Middle frontal gyrus (tissue), 1 donor: ENCODE results near the gene ASTL.
"Not testable (repeated sequence)": the region's sequence is repeated elsewhere in the genome, so short reads cannot be mapped to it uniquely, and the experiment has no call there.

Experiments used
- DNase-seq: peaks from one replicate; pipeline ENCODE4 v3.0.0-alpha.2; 2015; ENCODE audit warnings: low spot score; ENCODE audit errors: extremely low spot score

ASTL gene

DNA sequence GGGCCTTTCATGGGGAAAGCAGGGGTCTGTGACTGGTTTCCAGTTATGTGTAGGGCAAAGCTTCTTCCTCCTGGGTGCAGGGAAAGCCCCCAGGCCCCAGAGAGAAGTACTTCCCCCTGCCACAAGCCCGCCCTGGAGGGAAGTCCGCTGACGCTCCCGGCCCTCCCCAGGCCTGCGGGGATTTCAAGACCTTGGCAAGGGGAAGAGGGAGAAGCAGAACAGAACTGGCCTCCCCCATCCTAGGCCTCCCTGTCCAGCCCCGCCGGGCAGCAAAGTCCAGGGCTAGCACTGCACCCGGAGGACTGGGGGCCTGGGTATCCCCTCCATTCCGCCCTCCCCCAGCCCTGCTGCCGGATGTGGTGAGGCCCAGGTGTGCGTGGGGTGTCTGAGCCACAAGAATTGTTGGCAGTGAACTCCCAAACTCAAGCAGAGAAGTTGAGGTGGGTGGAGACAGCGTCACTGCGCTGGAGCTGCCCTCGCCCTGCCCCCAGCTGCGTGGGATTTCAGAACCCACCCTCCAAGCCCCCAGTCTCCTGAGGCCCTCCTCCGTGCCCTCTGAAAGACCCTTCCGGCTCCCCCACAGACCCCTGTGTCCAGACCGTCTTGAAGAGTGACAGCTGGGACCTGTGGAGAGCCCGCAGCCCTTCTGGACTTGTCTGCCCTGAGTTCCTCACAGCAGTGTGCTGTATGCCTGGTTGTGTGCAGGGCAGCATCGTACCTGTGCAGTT lies 8.0 kb upstream of the ASTL start:
- no peak for DNase-seq

DNA sequence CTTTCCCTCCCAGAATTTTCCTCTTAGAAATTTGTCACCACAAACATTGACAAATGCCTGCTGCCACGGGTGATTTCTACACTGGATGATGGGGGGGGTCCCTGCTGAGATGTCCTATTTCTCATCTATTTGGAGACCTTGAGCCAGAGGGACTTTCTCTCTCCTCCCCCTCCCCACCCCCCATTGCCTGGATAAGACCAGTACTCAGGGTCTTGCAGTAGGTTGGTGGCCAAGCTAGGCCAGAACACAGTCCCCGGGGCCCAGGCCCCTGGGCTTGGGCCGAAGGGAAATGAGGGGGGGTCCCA lies 7.5 kb upstream of the ASTL start:
- no peak for DNase-seq

DNA sequence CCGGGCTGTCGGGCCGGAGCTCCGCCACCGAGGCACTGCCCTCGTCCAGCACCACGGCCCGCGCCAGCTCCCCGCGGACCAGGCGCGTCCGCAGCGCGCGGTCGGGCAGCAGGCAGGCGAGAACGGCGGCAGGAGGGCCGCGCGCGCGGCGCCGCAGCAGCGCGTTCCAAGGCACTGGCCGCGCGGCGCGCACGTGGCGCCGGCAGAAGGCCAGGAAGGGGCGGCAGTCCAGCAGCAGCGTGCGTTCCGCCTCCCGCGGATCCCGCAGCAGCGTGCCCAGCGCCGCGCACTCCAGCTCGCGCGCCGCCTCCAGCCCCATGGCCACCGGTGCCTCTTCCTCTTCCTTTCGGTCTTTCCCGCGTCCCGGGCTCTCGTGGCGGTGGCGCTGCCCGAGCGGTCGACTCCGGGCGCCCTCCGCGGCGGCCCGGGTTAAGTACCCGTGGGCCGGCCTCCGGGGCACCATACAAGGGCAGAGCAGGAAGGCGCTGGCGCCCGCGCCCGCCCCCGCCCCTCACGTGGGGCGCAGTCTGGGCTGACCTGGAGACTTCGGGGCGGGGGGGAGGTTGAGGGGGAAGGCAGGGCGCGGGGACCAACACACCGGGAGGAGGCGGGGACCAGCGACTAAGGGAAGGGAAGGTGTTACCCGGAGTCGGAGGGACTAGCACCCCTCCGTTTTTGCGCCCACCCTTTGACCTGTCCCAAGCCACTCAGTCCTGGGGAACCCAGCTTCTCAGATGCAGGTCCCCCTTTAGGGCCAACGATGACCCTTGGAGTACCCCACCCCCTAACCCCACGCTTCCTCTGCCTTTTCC lies 6.9 kb upstream of the ASTL start, which contains the start of gene DUSP2:
TSS of gene DUSP2 (minus strand) at position 405 of the 812 bp plus-strand sequence. CDS start at position 319, 86 bp downstream.
- peak; percentile 15 for DNase-seq

DNA sequence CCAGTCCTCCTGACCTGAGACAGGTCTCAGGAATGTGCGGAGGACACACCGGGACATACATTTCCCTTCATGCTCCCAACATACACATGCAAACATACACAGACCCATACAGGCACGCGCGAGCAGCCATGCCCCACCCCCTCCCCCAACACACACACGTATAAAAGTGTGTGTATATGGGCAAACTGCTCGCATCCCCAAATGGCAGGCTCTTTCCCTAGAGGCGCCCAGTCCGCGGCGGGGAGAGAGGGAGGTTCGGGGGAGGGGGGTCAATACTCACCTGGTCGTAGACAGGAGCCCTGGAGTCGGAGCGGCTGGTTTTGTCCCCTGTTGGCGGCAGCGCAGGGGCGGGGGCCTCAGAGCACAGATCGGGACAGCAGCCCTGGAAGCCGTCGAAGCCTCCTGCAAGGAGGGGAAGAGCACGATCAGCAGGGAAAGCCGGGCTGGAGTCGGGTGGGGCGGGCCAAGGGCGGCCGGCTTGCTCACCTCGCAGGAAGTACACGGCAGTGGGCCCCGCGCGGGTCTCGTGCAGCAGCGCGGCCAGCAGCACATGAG lies 6.3 kb upstream of the ASTL start:
- DNase-seq, result no peak

DNA sequence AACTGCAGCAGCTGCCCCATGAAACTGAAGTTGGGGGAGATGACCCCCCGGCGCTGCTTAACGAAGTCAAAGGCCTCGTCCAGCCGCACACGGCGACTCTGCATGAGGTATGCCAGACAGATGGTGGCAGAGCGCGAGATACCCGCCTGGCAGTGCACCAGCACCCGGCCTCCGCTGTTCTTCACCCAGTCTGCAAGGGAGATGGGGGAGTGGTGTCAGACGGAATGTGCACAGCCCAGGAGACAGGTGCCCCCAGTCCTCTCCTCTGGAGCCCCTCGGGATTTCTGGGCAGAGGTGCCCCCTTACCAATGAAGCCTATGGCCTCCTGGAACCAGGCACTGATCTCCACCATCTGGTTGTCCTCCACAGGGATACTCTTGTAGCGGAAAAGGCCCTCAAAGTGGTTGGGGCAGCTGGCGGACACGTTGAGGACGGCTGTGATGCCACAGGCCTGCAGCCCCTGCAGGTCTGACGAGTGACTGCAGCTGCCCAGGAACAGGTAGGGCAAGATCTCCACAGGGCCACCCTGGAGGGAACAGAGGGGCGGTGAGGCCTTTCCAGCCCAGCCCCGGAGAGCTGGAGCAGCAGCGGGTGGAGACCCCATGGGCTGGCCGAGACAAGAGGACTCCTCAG lies 5.7 kb upstream of the ASTL start:
- no peak for DNase-seq

- no peak for DNase-seq
These were observed 5.0 kb upstream of the ASTL start for GRCh38 chr2:96143231-96143847.

GRCh38 chr2:96142217-96143113 lies 4.2 kb upstream of the ASTL start:
- no peak for DNase-seq

DNA sequence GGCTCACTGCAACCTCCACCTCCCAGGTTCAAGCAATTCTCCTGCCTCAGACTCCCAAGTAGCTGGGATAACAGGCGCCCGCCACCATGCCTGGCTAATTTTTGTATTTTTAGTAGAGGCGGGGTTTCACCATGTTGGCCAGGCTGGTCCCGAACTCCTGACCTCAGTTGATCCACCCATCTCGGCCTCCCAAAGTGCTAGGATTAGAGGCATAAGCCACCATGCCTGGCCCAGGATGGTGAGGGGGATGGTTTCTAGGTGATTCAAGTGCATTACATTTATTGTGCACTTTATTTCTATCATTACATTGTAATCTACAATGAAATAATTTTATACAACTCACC lies 3.3 kb upstream of the ASTL start:
- DNase-seq, result not testable (repeated sequence)

DNA sequence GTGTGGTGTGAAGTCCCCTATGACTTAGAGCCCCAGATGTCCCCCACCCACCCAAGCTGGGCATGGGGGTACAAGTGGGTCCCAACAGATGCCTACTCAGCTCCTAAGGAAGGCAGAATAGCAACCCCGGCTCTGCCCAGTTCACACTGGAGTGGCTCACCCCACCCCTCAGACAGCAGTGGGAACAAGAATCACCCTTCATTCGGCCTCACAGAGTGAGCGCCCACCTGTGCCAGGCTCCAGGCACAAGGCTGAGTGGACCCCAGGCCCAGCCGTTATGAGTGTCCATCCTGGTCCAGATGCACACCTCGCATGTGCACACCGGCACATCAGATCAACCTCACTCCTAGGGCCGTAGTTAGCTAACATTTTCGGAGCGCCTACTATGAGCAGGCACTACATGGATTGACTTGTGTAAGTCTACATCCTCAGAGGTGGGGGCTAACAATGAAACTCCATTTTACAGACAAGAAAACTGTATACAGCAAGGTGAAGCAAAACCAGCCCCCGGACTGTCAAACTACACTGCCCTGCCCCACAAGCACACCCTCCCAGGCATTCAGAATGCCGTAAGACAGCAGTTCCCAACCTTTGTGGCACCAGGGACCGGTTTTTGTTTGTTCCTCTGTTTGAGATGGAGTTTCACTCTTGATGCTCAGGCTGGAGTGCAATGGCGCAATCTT lies 2.8 kb upstream of the ASTL start:
- DNase-seq, result no peak

DNA sequence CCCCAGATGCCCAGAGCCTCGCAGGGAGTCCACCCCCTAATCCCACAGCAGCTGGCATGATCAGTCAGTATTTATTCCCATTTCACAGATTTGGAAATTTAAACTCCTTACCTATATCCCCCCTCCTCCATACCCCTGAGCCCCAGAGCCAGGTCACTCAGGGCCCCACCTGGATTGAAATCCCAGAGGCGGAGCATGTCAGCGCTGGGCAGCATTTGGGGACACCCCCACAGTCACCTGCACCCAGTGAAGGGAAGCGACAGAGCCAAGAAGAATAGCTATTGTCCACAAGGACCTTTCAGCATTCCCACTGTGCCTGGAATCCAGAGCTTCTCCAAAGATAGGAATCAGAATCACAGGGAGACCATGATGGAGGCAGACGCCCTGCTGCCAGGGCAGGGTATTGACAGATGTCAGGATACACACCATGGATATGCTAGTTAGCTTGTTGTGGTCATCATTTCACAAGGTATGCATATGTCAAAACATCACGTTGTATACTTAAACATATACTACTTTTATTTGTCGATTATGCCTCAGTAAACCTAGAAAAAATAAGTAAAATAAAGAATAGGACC lies 968 bp upstream of the ASTL start:
- DNase-seq, result no peak

- DNase-seq, result no peak
These were observed 752 bp downstream of the ASTL start for GRCh38 chr2:96137321-96138178.

DNA sequence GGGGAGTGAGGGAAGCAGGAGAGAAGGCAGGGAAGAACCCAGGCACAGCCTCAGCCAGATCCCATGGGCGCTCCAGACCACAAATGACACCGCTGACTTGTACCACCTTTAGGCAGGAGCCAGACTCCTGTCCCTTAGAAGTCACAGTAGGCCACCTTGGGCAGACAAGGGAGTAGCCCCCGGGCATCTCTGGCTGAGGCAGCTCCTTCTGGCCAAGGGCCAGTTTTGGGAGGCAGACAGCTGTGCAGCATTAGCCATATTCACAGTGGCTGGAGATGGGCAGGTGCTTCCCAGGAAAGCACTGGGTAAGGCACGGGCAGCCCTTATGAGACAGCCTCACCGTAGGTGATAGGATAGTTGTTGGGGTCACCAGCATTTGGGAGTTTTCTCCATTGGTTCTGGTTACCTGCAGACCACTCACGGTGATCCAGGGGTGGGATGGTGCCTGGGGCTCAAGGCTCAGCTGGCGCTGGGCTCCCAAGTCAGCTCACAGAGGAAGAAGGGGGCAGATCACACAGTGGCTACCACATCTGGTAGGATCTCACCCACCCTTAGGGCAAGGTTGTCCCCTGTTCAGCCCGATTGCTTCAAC lies 2.1 kb downstream of the ASTL start:
- no peak for DNase-seq

GRCh38 chr2:96135621-96136020 lies 2.7 kb downstream of the ASTL start:
- no peak for DNase-seq

GRCh38 chr2:96135171-96135570 lies 3.1 kb downstream of the ASTL start:
- no peak for DNase-seq

- no peak for DNase-seq
These were observed 3.9 kb downstream of the ASTL start for GRCh38 chr2:96134421-96134820.

- DNase-seq, result no peak
These were observed 6.2 kb downstream of the ASTL start for GRCh38 chr2:96131813-96132745.

- no peak for DNase-seq
These were observed 7.0 kb downstream of the ASTL start for GRCh38 chr2:96131152-96131812.
